NCI-H69 (cell line): ENCODE measurements around the gene CORO7.

Experiments used
- DNase-seq: peaks from one replicate; lab custom pipeline; 2025; lab: John Stamatoyannopoulos, UW

CORO7 gene

GRCh38 chr16:4426021-4426684 is 9.8 kb upstream of the CORO7 start:
- DNase-seq: peak; percentile 45

GRCh38 chr16:4425378-4426020 is 9.1 kb upstream of the CORO7 start, which contains the start of gene DNAJA3:
DNAJA3 (plus strand) TSS chr16:4425868; CDS start chr16:4425882, 14 bp downstream.
- peak; percentile 97 for DNase-seq

- DNase-seq: no peak
Measured at GRCh38 chr16:4420505-4421105, 4.2 kb upstream of the CORO7 start.

GRCh38 chr16:4419402-4419959 is 3.1 kb upstream of the CORO7 start:
- no peak for DNase-seq

GRCh38 chr16:4415538-4416199 is 727 bp downstream of the CORO7 start:
- DNase-seq: peak; percentile 62

- peak; percentile 31 for DNase-seq
Measured at GRCh38 chr16:4414187-4414917, 2.0 kb downstream of the CORO7 start.

- no peak for DNase-seq
Measured at GRCh38 chr16:4412854-4413253, 3.5 kb downstream of the CORO7 start.

- no peak for DNase-seq
Measured at GRCh38 chr16:4412159-4412558, 4.2 kb downstream of the CORO7 start.

GRCh38 chr16:4411684-4412083 is 4.7 kb downstream of the CORO7 start:
- DNase-seq: no peak

- peak; percentile 70 for DNase-seq
Measured at GRCh38 chr16:4410335-4411075, 5.9 kb downstream of the CORO7 start.

GRCh38 chr16:4409081-4409932 is 7.1 kb downstream of the CORO7 start:
- DNase-seq: peak; percentile 41

GRCh38 chr16:4408323-4408690 is 8.1 kb downstream of the CORO7 start:
- no peak for DNase-seq

- DNase-seq: no peak
Measured at GRCh38 chr16:4407543-4408322, 8.7 kb downstream of the CORO7 start.

- no peak for DNase-seq
Measured at GRCh38 chr16:4404967-4405696, 11.3 kb downstream of the CORO7 start.

GRCh38 chr16:4404247-4404966 is 12.0 kb downstream of the CORO7 start:
- peak; percentile 53 for DNase-seq

GRCh38 chr16:4403133-4403949 is 13.1 kb downstream of the CORO7 start:
- DNase-seq: no peak
